OCI-LY7 (cell line): ENCODE data around the gene RNF183.

ENCODE experiments used
- CTCF ChIP-seq: fragments of 200-600 bp; sonication (generic); conservative IDR thresholded peaks from 2 replicates; pipeline ENCODE4 v1.5.1; 2014; ENCODE audit warnings: mild to moderate bottlenecking, antibody characterized with exemption, low read length, moderate library complexity, mixed read lengths
- EZH2phosphoT487 ChIP-seq: fragments of 200-600 bp; sonication (generic); IDR thresholded peaks from 2 replicates; pipeline ENCODE4 v1.6.1; 2018; ENCODE audit warnings: low read depth, borderline replicate concordance, mild to moderate bottlenecking, mixed run types, antibody characterized with exemption, low read length, moderate library complexity, mixed read lengths

- TF ChIP-seq CTCF (no peak), EZH2phosphoT487 (no peak)
These were observed 4.9 kb downstream of the RNF183 start for GRCh38 chr9:113298311-113298710.
